Measurements from ENCODE around the gene UTS2.

DNA sequence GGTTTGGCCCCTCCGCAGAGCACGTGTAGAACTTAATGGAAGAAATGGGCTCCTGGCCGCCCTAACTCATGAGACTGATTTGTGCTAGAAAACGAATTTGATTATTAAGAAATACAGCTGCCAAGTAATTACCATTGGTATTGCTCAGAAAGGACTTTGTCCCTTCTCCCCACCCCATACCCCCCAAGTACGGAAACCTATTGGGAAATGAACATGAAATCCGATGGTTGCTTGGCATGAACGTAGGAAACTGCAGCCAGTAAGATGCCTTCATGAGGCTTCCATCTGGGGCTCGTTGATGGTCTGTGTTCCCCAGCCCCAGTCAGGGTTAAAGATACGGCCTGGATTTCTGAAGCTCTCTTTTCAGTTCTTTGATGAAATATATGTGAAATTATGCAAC is 47.4 kb downstream of the UTS2 start:
- TF ChIP-seq, protein P1, sequence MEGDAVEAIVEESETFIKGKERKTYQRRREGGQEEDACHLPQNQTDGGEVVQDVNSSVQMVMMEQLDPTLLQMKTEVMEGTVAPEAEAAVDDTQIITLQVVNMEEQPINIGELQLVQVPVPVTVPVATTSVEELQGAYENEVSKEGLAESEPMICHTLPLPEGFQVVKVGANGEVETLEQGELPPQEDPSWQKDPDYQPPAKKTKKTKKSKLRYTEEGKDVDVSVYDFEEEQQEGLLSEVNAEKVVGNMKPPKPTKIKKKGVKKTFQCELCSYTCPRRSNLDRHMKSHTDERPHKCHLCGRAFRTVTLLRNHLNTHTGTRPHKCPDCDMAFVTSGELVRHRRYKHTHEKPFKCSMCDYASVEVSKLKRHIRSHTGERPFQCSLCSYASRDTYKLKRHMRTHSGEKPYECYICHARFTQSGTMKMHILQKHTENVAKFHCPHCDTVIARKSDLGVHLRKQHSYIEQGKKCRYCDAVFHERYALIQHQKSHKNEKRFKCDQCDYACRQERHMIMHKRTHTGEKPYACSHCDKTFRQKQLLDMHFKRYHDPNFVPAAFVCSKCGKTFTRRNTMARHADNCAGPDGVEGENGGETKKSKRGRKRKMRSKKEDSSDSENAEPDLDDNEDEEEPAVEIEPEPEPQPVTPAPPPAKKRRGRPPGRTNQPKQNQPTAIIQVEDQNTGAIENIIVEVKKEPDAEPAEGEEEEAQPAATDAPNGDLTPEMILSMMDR (IDR thresholded peaks at IDR 0.05): no peak
- no peak for TF ChIP-seq POLR2AphosphoS5 (IDR thresholded peaks at IDR 0.05)
- TF ChIP-seq EP300 (IDR thresholded peaks at IDR 0.05; ENCODE audit: low read depth): no peak
